Measurements from ENCODE around the gene PLCL2. TPM values are rescaled to one million over a fixed set of nuclear protein-coding genes. Genes with fewer than 3 reads are reported as not detected.
"Not testable (repeated sequence)": the region's sequence is repeated elsewhere in the genome, so short reads cannot be mapped to it uniquely, and the experiment has no call there.

PLCL2 gene
- total RNA-seq, 1 experiment from 2014 or later = 32.1 TPM

GRCh38 chr3:17103579-17103978, 218.8 kb downstream of the PLCL2 start:
- Histone ChIP-seq H2AFZ (ENCODE audit: low read length) (no peak overlapping the region), H2BK20ac (ENCODE audit: low read depth, low read length, poor library complexity, severe bottlenecking) (no peak overlapping the region), H2BK15ac (ENCODE audit: low read depth, low read length) (no peak overlapping the region), H3T11ph (ENCODE audit: low read length) (no peak overlapping the region), H3K27me3 (ENCODE audit: insufficient read depth, low read length) (no peaks in the 10 kb centered on the region), H3K4me2 (ENCODE audit: insufficient read depth, insufficient read length, low read length) (no peak overlapping the region), H3K4ac (ENCODE audit: low read depth, low read length) (no peak overlapping the region), H2BK12ac (ENCODE audit: insufficient read length, low read depth, low read length) (no peak overlapping the region), H3K27ac (ENCODE audit: insufficient read length, low read depth, low read length) (no peak overlapping the region), H4K20me1 (ENCODE audit: control insufficient read depth, insufficient read depth, insufficient read length) (no peaks in the 10 kb centered on the region), H4K8ac (replicated peaks; ENCODE audit: insufficient read length, low read depth, low read length) (no peak overlapping the region), H2BK5ac (ENCODE audit: insufficient read length, low read length) (no peak overlapping the region), H3K18ac (ENCODE audit: insufficient read length, low read depth, low read length) (no peak overlapping the region), H3K23me2 (ENCODE audit: insufficient read length, low read depth, low read length, poor library complexity, severe bottlenecking) (no peaks in the 10 kb centered on the region), H3K79me1 (ENCODE audit: insufficient read depth, low read depth, low read length, poor library complexity, severe bottlenecking) (no peaks in the 10 kb centered on the region), H3K14ac (ENCODE audit: insufficient read depth, low read length) (no peak overlapping the region), H3K79me2 (ENCODE audit: insufficient read depth, low read length) (no peaks in the 10 kb centered on the region), H3K56ac (ENCODE audit: insufficient read length, low read depth, low read length) (no peak overlapping the region), H4K91ac (ENCODE audit: insufficient read length, low read depth, low read length) (no peak overlapping the region), H3K23ac (ENCODE audit: insufficient read length, low read depth, low read length) (no peak overlapping the region), H2AK5ac (ENCODE audit: insufficient read length, low read length) (no peak overlapping the region), H4K5ac (ENCODE audit: insufficient read length, low read depth, low read length) (no peak overlapping the region), H3K4me1 (ENCODE audit: insufficient read depth, low read length) (no peaks in the 10 kb centered on the region), H3K9ac (ENCODE audit: extremely low read depth, insufficient read length, low read length) (no peak overlapping the region), H3K9me3 (ENCODE audit: control insufficient read depth, low read depth, low read length) (no peaks in the 10 kb centered on the region), H2BK120ac (ENCODE audit: low read depth, low read length, poor library complexity, severe bottlenecking) (no peak overlapping the region)
- no peaks in the 10 kb centered on the region for H3K9me3 Mint-ChIP-seq
- no peak overlapping the region for H3K4me3 Mint-ChIP-seq
- no peak for TF ChIP-seq CTCF (conservative IDR thresholded peaks at IDR 0.05)
- H3K36me3 Mint-ChIP-seq (ENCODE audit: insufficient read depth in 1 of 3, low read depth in 3 of 3) = no peaks in the 10 kb centered on the region; a peak in 1 of 7 replicates
- no peaks in the 10 kb centered on the region for H3K4me1 Mint-ChIP-seq
- WGBS (ENCODE audit: extremely low coverage, insufficient read length, low lambda C conversion rate) = no CpG with 5 or more reads among the region's 1 CpG
- no peaks in the 10 kb centered on the region for H3K27me3 Mint-ChIP-seq (ENCODE audit: low read depth)
- no peak for DNase-seq
- H3K27ac Mint-ChIP-seq = no peak overlapping the region

- H3K9ac ChIP-seq (ENCODE audit: extremely low read depth, insufficient read length, low read length); H3K18ac ChIP-seq (ENCODE audit: insufficient read length, low read depth, low read length); H3K4me3 Mint-ChIP-seq; H4K91ac ChIP-seq (ENCODE audit: insufficient read length, low read depth, low read length); H2BK5ac ChIP-seq (ENCODE audit: insufficient read length, low read length); H3K23ac ChIP-seq (ENCODE audit: insufficient read length, low read depth, low read length); H3K4ac ChIP-seq (ENCODE audit: low read depth, low read length); H3K56ac ChIP-seq (ENCODE audit: insufficient read length, low read depth, low read length); H3K27ac ChIP-seq (ENCODE audit: insufficient read length, low read depth, low read length); H3K36me3 Mint-ChIP-seq (ENCODE audit: insufficient read depth in 1 of 3, low read depth in 3 of 3); H3K23me2 ChIP-seq (ENCODE audit: insufficient read length, low read depth, low read length, poor library complexity, severe bottlenecking); H2BK20ac ChIP-seq (ENCODE audit: low read depth, low read length, poor library complexity, severe bottlenecking); H2AK5ac ChIP-seq (ENCODE audit: insufficient read length, low read length); H3K79me1 ChIP-seq (ENCODE audit: insufficient read depth, low read depth, low read length, poor library complexity, severe bottlenecking); H3K27me3 Mint-ChIP-seq (ENCODE audit: low read depth); H3T11ph ChIP-seq (ENCODE audit: low read length); H2AFZ ChIP-seq (ENCODE audit: low read length); H4K20me1 ChIP-seq (ENCODE audit: control insufficient read depth, insufficient read depth, insufficient read length); H3K4me2 ChIP-seq (ENCODE audit: insufficient read depth, insufficient read length, low read length); H2BK120ac ChIP-seq (ENCODE audit: low read depth, low read length, poor library complexity, severe bottlenecking); H3K4me1 ChIP-seq (ENCODE audit: insufficient read depth, low read length); H3K79me2 ChIP-seq (ENCODE audit: insufficient read depth, low read length); H2BK15ac ChIP-seq (ENCODE audit: low read depth, low read length); DNase-seq; H3K27ac Mint-ChIP-seq; H3K14ac ChIP-seq (ENCODE audit: insufficient read depth, low read length); H4K5ac ChIP-seq (ENCODE audit: insufficient read length, low read depth, low read length); H4K8ac ChIP-seq (replicated peaks; ENCODE audit: insufficient read length, low read depth, low read length); H2BK12ac ChIP-seq (ENCODE audit: insufficient read length, low read depth, low read length); H3K9me3 ChIP-seq (ENCODE audit: control insufficient read depth, low read depth, low read length); H3K4me1 Mint-ChIP-seq; H3K9me3 Mint-ChIP-seq; H3K27me3 ChIP-seq (ENCODE audit: insufficient read depth, low read length): not testable (repeated sequence)
- WGBS (ENCODE audit: extremely low coverage, insufficient read length, low lambda C conversion rate) = no CpG with 5 or more reads among the region's 5 CpGs
Observed at GRCh38 chr3:17106801-17107200, 222.0 kb downstream of the PLCL2 start.
